RWPE2 (cell line): ENCODE data around the gene EFNA3.

Experiments used
- ATAC-seq: fragments of 200-7000 bp; cut with Tn5 transposase; 3 replicates; pipeline ENCODE4 v1.9.1; 2021; ENCODE audit warnings: low read depth
- DNase-seq: peaks from one replicate; pipeline ENCODE4 v3.0.0-alpha.2; 2020; ENCODE audit warnings: low spot score
- H3K27ac ChIP-seq: fragments of 450-650 bp; 2 replicates; pipeline ENCODE4 v1.5.1; 2017; ENCODE audit warnings: mild to moderate bottlenecking; ENCODE audit not compliant: poor library complexity, severe bottlenecking
- H3K27me3 ChIP-seq: fragments of 250-450 bp; sonication (Bioruptor Pico); 2 replicates; pipeline ENCODE4 v1.5.1; 2021; ENCODE audit warnings: mild to moderate bottlenecking, moderate library complexity; ENCODE audit not compliant: insufficient read depth, poor library complexity, severe bottlenecking
- H3K36me3 ChIP-seq: fragments of 250-450 bp; sonication (Bioruptor Pico); 2 replicates; pipeline ENCODE4 v1.5.1; 2020; ENCODE audit warnings: low read depth, mild to moderate bottlenecking, moderate library complexity
- H3K4me1 ChIP-seq: fragments of 250-450 bp; sonication (Bioruptor Pico); 2 replicates; pipeline ENCODE4 v1.5.1; 2021; ENCODE audit warnings: mild to moderate bottlenecking, moderate library complexity; ENCODE audit not compliant: insufficient read depth, poor library complexity, severe bottlenecking
- H3K4me3 ChIP-seq: fragments of 250-450 bp; sonication (Bioruptor Pico); 2 replicates; pipeline ENCODE4 v1.5.1; 2021; ENCODE audit warnings: mild to moderate bottlenecking, moderate library complexity; ENCODE audit not compliant: severe bottlenecking
- H3K9me3 ChIP-seq: fragments of 250-450 bp; sonication (Bioruptor Pico); 2 replicates; pipeline ENCODE4 v1.5.1; 2021; ENCODE audit warnings: mild to moderate bottlenecking, moderate library complexity; ENCODE audit not compliant: severe bottlenecking
- CTCF ChIP-seq: fragments of 450-650 bp; IDR thresholded peaks from one replicate; pipeline ENCODE4 v1.5.1; 2017; ENCODE audit warnings: mild to moderate bottlenecking, moderate library complexity; ENCODE audit not compliant: poor library complexity, severe bottlenecking

The EFNA3 gene

GRCh38 chr1:155042789-155043188 lies 35.8 kb upstream of the EFNA3 start:
- TF ChIP-seq CTCF: no peak
- Histone ChIP-seq H3K27ac (no peak overlapping the region), H3K9me3 (no peaks in the 10 kb centered on the region), H3K4me1 (peaks cover 22% of the 10 kb centered on the region), H3K4me3 (no peak overlapping the region), H3K36me3 (no peaks in the 10 kb centered on the region), H3K27me3 (no peaks in the 10 kb centered on the region)
- no peak for DNase-seq
- no peak for ATAC-seq

GRCh38 chr1:155043301-155043702 lies 35.3 kb upstream of the EFNA3 start:
- no peak for TF ChIP-seq CTCF
- ATAC-seq: no peak
- DNase-seq: peak; percentile 62
- no peaks in the 10 kb centered on the region for H3K9me3 ChIP-seq
- H3K36me3 ChIP-seq: no peaks in the 10 kb centered on the region
- no peaks in the 10 kb centered on the region for H3K27me3 ChIP-seq
- no peak overlapping the region for H3K27ac ChIP-seq
- no peak overlapping the region for H3K4me3 ChIP-seq
- H3K4me1 ChIP-seq: peaks cover 18% of the 10 kb centered on the region

GRCh38 chr1:155043793-155044192 lies 34.8 kb upstream of the EFNA3 start:
- Histone ChIP-seq H3K36me3 (no peaks in the 10 kb centered on the region), H3K9me3 (no peaks in the 10 kb centered on the region), H3K27ac (no peak overlapping the region), H3K27me3 (no peaks in the 10 kb centered on the region), H3K4me1 (peaks cover 13% of the 10 kb centered on the region), H3K4me3 (no peak overlapping the region)
- DNase-seq (no peak), ATAC-seq (no peak)
- no peak for TF ChIP-seq CTCF

GRCh38 chr1:155044365-155044764 lies 34.3 kb upstream of the EFNA3 start:
- ATAC-seq (no peak), DNase-seq (no peak)
- Histone ChIP-seq H3K4me3 (no peak overlapping the region), H3K27me3 (no peaks in the 10 kb centered on the region), H3K4me1 (peaks cover 8% of the 10 kb centered on the region), H3K9me3 (no peaks in the 10 kb centered on the region), H3K27ac (peak overlapping the region; percentile 8), H3K36me3 (no peaks in the 10 kb centered on the region)
- TF ChIP-seq CTCF: no peak

GRCh38 chr1:155044812-155045657 lies 33.6 kb upstream of the EFNA3 start:
- Histone ChIP-seq H3K9me3 (no peaks in the 10 kb centered on the region), H3K36me3 (no peaks in the 10 kb centered on the region), H3K4me1 (peaks cover 15% of the 10 kb centered on the region), H3K27ac (peak overlapping the region; percentile 8), H3K4me3 (no peak overlapping the region), H3K27me3 (no peaks in the 10 kb centered on the region)
- DNase-seq: peak; percentile 69
- peak; percentile 85 for TF ChIP-seq CTCF
- peak; percentile 88 for ATAC-seq
